Fibroblast of lung (primary cell): ENCODE measurements around the gene FLNB. TPM values are rescaled to one million over a fixed set of nuclear protein-coding genes. Genes with fewer than 3 reads are reported as not detected.

ENCODE experiments used
- DNase-seq, 2 donors: peaks; one replicate each; pipeline versions ENCODE4 v3.0.0 to v3.0.0-alpha.2; 2010; ENCODE audit warnings: low read depth in 2 of 2
- H2AFZ ChIP-seq: 2 replicates; pipeline ENCODE4 v1.5.1; 2012; ENCODE audit warnings: low read length, control low read depth, inconsistent platforms
- H3K27ac ChIP-seq: 2 replicates; pipeline ENCODE4 v1.5.1; 2011; ENCODE audit warnings: low read length, control low read depth; ENCODE audit not compliant: insufficient read depth
- H3K27me3 ChIP-seq: 2 replicates; pipeline ENCODE4 v1.5.1; 2011; ENCODE audit warnings: mild to moderate bottlenecking, low read length; ENCODE audit not compliant: control insufficient read depth, insufficient read depth
- H3K36me3 ChIP-seq: 2 replicates; pipeline ENCODE4 v1.5.1; 2011; ENCODE audit warnings: low read length; ENCODE audit not compliant: control insufficient read depth, insufficient read depth
- H3K4me1 ChIP-seq: 2 replicates; pipeline ENCODE4 v1.5.1; 2011; ENCODE audit warnings: low read length; ENCODE audit not compliant: control insufficient read depth, insufficient read depth; ENCODE audit errors: extremely low read depth
- H3K4me2 ChIP-seq: 2 replicates; pipeline ENCODE4 v1.5.1; 2011; ENCODE audit warnings: low read length, control low read depth; ENCODE audit not compliant: insufficient read depth; ENCODE audit errors: extremely low read depth
- H3K4me3 ChIP-seq, 4 experiments: fragments of 200-600 bp in 1 of 4; sonication (generic) in 1 of 4; replicated peaks in 1 of 4; 2 replicates each; pipeline ENCODE4 v1.5.1; 2011 to 2016; ENCODE audit warnings: low read length in 4 of 4, low read depth in 3 of 4, mild to moderate bottlenecking in 3 of 4, control low read depth in 2 of 4, inconsistent platforms in 1 of 4, mixed read lengths in 1 of 4; ENCODE audit not compliant: insufficient read depth in 1 of 4; ENCODE audit errors: control extremely low read depth in 1 of 4
- H3K79me2 ChIP-seq: 2 replicates; pipeline ENCODE4 v1.5.1; 2012; ENCODE audit warnings: mild to moderate bottlenecking, low read length, inconsistent platforms; ENCODE audit not compliant: control insufficient read depth, insufficient read depth
- H3K9ac ChIP-seq: 2 replicates; pipeline ENCODE4 v1.5.1; 2011; ENCODE audit warnings: mild to moderate bottlenecking, low read length, control low read depth; ENCODE audit not compliant: insufficient read depth
- H3K9me3 ChIP-seq: 2 replicates; pipeline ENCODE4 v1.5.1; 2012; ENCODE audit warnings: low read depth, low read length; ENCODE audit not compliant: control insufficient read depth, insufficient read depth
- H4K20me1 ChIP-seq: 2 replicates; pipeline ENCODE4 v1.5.1; 2011; ENCODE audit warnings: low read length; ENCODE audit not compliant: control insufficient read depth, insufficient read depth; ENCODE audit errors: extremely low read depth
- EZH2 ChIP-seq: IDR thresholded peaks from 2 replicates; pipeline ENCODE4 v1.5.1; 2012; ENCODE audit warnings: low read length, control low read depth, mild to moderate bottlenecking; ENCODE audit errors: missing control alignments
- polyA plus RNA-seq, 2 donors: library from polyadenylated mRNA; depleted of rRNA in 1 of 2; stranded (reverse) in 1 of 2; unstranded in 1 of 2; fragments of >200 nt; gene quantifications; 2 replicates each; pipeline ENCODE4 v1.2.1, GENCODE V29; 2011 to 2012; ENCODE audit warnings: missing spikeins in 1 of 2
- total RNA-seq: library from RNA; depleted of rRNA; stranded (reverse); fragments of >200 nt; gene quantifications from 2 replicates; pipeline ENCODE4 v1.2.1, GENCODE V29; 2014
- TF ChIP-seq, protein P1 (sequence below), 2 donors: IDR thresholded peaks in 1 of 2; conservative IDR thresholded peaks in 1 of 2; 1 replicate in 1 of 2; 2 replicates in 1 of 2; pipeline ENCODE4 v1.5.1; 2011 to 2012; ENCODE audit warnings: low read length in 2 of 2, control low read depth in 1 of 2, inconsistent platforms in 1 of 2, low read depth in 1 of 2, mild to moderate bottlenecking in 1 of 2

The FLNB gene
- total and polyA plus RNA-seq, 2 donors (not counting 1 experiment from before 2014, with no cell fraction given) = 81.7 to 105 TPM

DNA sequence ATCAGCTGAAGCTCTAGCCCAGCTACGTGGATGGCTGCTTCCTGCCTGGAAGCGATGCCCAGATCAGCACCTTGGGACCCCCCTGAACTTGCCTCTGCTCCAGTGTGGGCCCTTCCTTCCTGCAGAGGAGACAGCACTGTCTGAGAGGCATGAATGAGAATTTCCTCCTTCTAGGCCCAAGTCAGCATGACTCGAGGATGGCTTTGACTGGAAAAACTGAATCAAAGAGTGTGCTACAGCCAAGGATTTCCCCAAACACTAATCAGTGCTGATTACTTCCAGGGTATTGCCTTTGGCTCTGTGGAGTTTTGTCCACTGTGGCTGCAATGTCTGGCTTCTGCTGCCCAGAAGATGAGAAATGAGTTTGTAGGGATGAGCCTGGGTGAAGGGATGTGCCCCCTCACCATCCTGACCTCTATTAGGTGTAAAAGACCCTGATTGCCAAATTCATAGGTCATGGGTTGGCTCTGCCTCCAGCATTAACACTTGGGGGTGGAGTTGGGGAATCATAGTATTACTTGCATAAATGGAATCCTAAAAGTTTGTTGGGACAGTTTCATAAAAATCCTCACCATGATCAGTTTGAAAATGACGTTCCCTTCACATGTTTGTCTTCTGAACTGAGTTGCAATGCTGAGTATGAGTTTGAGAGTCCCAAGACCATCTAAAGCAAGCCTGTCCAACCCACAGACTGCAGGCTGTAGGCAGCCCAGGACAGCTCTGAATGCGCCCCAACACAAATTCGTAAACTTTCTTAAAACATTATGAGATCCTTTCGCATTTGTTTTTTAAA lies 36.7 kb downstream of the FLNB start:
- no peak overlapping the region for H3K4me2 ChIP-seq
- no peak overlapping the region for H3K9ac ChIP-seq
- peaks cover 53% of the 10 kb centered on the region for H3K4me1 ChIP-seq
- TF ChIP-seq, protein P1, sequence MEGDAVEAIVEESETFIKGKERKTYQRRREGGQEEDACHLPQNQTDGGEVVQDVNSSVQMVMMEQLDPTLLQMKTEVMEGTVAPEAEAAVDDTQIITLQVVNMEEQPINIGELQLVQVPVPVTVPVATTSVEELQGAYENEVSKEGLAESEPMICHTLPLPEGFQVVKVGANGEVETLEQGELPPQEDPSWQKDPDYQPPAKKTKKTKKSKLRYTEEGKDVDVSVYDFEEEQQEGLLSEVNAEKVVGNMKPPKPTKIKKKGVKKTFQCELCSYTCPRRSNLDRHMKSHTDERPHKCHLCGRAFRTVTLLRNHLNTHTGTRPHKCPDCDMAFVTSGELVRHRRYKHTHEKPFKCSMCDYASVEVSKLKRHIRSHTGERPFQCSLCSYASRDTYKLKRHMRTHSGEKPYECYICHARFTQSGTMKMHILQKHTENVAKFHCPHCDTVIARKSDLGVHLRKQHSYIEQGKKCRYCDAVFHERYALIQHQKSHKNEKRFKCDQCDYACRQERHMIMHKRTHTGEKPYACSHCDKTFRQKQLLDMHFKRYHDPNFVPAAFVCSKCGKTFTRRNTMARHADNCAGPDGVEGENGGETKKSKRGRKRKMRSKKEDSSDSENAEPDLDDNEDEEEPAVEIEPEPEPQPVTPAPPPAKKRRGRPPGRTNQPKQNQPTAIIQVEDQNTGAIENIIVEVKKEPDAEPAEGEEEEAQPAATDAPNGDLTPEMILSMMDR (conservative IDR thresholded peaks at IDR 0.05 in 1 of 2, IDR thresholded peaks at IDR 0.05 in 1 of 2; ENCODE audit: low read depth in 1 of 2, low read length in 2 of 2) = no peak
- no peak for TF ChIP-seq EZH2
- H3K9me3 ChIP-seq = no peaks in the 10 kb centered on the region
- peaks cover 67% of the 10 kb centered on the region for H3K79me2 ChIP-seq
- no peaks in the 10 kb centered on the region for H4K20me1 ChIP-seq
- H3K36me3 ChIP-seq = no peaks in the 10 kb centered on the region
- no peak overlapping the region for H3K4me3 ChIP-seq
- H2AFZ ChIP-seq = no peak overlapping the region
- no peaks in the 10 kb centered on the region for H3K27me3 ChIP-seq
- DNase-seq = peak in 1 of 2 donors; percentile 77
- peak overlapping the region; percentile 22 for H3K27ac ChIP-seq

DNA sequence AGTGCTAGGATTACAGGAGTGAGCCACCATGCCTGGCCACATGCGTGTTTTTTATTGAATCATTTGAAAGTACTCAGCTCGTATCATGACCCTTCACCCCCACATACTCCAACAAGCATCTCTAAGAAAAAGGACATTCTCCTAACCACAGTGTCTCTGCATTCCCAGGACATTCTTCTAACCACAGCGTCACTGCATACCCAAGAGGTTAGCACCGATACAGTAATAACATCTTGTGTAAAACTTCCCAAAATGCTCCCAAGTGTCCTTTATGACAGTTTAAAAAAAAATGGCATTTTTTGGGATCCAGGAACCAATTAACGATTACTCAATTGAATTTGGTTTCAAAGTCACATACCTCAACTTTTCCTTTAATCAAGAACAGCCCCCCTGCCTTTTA lies 39.6 kb downstream of the FLNB start:
- Histone ChIP-seq H4K20me1 (no peaks in the 10 kb centered on the region), H3K4me1 (peaks cover 54% of the 10 kb centered on the region), H3K4me2 (no peak overlapping the region), H3K36me3 (no peaks in the 10 kb centered on the region), H2AFZ (no peak overlapping the region), H3K9ac (no peak overlapping the region), H3K79me2 (peaks cover 67% of the 10 kb centered on the region), H3K4me3 (no peak overlapping the region), H3K27ac (peak overlapping the region; percentile 82), H3K27me3 (no peaks in the 10 kb centered on the region), H3K9me3 (no peaks in the 10 kb centered on the region)
- TF ChIP-seq, protein P1 (conservative IDR thresholded peaks at IDR 0.05 in 1 of 2, IDR thresholded peaks at IDR 0.05 in 1 of 2; ENCODE audit: low read depth in 1 of 2, low read length in 2 of 2) = no peak
- no peak for TF ChIP-seq EZH2
- DNase-seq = peak; percentile 75 to 98

DNA sequence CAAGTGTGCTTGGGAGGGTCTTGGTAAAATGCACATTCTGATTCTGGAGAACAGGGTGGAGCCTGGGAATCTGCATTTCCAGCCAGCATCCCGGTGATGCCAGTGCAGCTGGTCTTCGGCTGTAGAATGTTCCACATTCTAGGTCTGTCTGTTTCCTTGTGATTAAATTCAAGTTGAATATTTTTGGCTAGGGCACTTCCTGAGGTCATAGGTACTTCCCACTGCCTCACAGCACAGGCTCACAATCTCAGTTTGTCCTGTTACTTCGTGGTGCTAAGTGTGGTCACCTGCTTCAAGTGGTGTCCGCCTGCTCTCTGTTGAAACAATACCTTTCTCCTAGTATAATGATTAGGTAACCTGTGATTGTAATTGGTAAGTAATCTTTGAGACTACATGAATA lies 40.1 kb downstream of the FLNB start:
- Histone ChIP-seq H3K27me3 (no peaks in the 10 kb centered on the region), H3K4me3 (no peak overlapping the region), H3K4me2 (no peak overlapping the region), H4K20me1 (no peaks in the 10 kb centered on the region), H3K9ac (peak overlapping the region; percentile 33), H3K4me1 (peaks cover 54% of the 10 kb centered on the region), H3K36me3 (no peaks in the 10 kb centered on the region), H3K27ac (peak overlapping the region; percentile 82), H3K9me3 (no peaks in the 10 kb centered on the region), H3K79me2 (peaks cover 68% of the 10 kb centered on the region), H2AFZ (no peak overlapping the region)
- TF ChIP-seq, protein P1 (conservative IDR thresholded peaks at IDR 0.05 in 1 of 2, IDR thresholded peaks at IDR 0.05 in 1 of 2; ENCODE audit: low read depth in 1 of 2, low read length in 2 of 2) = no peak
- TF ChIP-seq EZH2 = no peak
- DNase-seq = peak in 1 of 2 donors; percentile 65
